Thyroid gland (tissue), 4 donors: ENCODE results near the gene KCNJ6.

Source experiments
- POLR2A ChIP-seq, 2 donors: fragments of 450-650 bp; IDR thresholded peaks; one replicate each; pipeline ENCODE4 v1.6.1; 2017; ENCODE audit warnings: antibody characterized with exemption in 2 of 2, mild to moderate bottlenecking in 2 of 2, moderate library complexity in 1 of 2
- TF ChIP-seq, protein P1 (sequence below), 6 experiments: fragments of 200-600 bp in 3 of 6; fragments of 450-650 bp in 3 of 6; sonication (generic) in 3 of 6; IDR thresholded peaks; one replicate each; pipeline ENCODE4 v1.5.1; 2016 to 2019; ENCODE audit warnings: antibody characterized with exemption in 6 of 6, mild to moderate bottlenecking in 2 of 6, inconsistent platforms in 1 of 6, moderate library complexity in 1 of 6

DNA sequence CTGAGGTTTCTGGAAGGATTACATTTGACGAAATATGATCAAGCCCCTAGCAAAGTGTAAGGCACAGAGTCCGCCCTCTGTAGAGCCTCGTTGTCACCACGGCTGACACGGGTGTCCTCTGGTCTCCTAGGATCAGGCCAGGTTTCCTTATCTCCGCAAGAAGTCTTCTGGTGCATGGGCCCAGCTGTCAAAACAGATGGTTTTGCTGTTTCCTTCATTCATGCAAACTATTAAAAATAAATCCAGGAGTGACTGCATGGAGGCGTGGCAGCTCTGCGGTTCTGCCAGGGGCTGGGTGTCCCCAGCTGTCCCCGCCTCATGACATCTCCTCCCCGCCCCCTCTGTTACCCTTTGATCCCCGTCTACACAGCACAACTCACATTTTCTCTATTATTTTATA is 340.7 kb downstream of the KCNJ6 start:
- TF ChIP-seq, protein P1, sequence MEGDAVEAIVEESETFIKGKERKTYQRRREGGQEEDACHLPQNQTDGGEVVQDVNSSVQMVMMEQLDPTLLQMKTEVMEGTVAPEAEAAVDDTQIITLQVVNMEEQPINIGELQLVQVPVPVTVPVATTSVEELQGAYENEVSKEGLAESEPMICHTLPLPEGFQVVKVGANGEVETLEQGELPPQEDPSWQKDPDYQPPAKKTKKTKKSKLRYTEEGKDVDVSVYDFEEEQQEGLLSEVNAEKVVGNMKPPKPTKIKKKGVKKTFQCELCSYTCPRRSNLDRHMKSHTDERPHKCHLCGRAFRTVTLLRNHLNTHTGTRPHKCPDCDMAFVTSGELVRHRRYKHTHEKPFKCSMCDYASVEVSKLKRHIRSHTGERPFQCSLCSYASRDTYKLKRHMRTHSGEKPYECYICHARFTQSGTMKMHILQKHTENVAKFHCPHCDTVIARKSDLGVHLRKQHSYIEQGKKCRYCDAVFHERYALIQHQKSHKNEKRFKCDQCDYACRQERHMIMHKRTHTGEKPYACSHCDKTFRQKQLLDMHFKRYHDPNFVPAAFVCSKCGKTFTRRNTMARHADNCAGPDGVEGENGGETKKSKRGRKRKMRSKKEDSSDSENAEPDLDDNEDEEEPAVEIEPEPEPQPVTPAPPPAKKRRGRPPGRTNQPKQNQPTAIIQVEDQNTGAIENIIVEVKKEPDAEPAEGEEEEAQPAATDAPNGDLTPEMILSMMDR (IDR thresholded peaks at IDR 0.05), result no peak
- TF ChIP-seq POLR2A (IDR thresholded peaks at IDR 0.05), result no peak
